Activated CD4-positive, alpha-beta T cell treated with anti-CD3 and anti-CD28 coated beads, Interleukin-2, amount 10 ng/mL, durations not matched to agents 7 days and 5 days (primary cell): ENCODE data around the gene CPSF7. TPM values are rescaled to one million over a fixed set of nuclear protein-coding genes. Genes with fewer than 3 reads are reported as not detected.
"Not testable (repeated sequence)": the region's sequence is repeated elsewhere in the genome, so short reads cannot be mapped to it uniquely, and the experiment has no call there.

Experiments used
- CTCF ChIA-PET: fragments of 350-600 bp; sonication (Branson Sonifier 250); formaldehyde crosslinking; loops from one replicate; lab custom pipeline; 2021; ENCODE audit warnings: antibody characterized with exemption; lab: Charles Lee
- POLR2A ChIA-PET: fragments of 350-600 bp; sonication (Branson Sonifier 250); formaldehyde crosslinking; loops from one replicate; lab custom pipeline; 2021; ENCODE audit warnings: antibody characterized with exemption; lab: Charles Lee
- DNase-seq: peaks from one replicate; pipeline ENCODE4 v3.0.0-alpha.2; 2020
- H3K27ac Mint-ChIP-seq: one replicate; pipeline ENCODE4 v1.8.0; 2021; ENCODE audit warnings: mild to moderate bottlenecking, moderate library complexity, mixed read lengths
- H3K27me3 Mint-ChIP-seq: one replicate; pipeline ENCODE4 v1.8.0; 2021; ENCODE audit warnings: mixed read lengths
- H3K36me3 Mint-ChIP-seq: one replicate; pipeline ENCODE4 v1.8.0; 2021; ENCODE audit warnings: low read depth, mixed read lengths
- H3K4me1 Mint-ChIP-seq: one replicate; pipeline ENCODE4 v1.8.0; 2021; ENCODE audit warnings: mixed read lengths
- H3K4me3 Mint-ChIP-seq: one replicate; pipeline ENCODE4 v1.8.0; 2021; ENCODE audit warnings: mild to moderate bottlenecking, moderate library complexity, mixed read lengths
- H3K9me3 Mint-ChIP-seq: one replicate; pipeline ENCODE4 v1.8.0; 2021; ENCODE audit warnings: mixed read lengths
- total RNA-seq, 2 experiments: library from RNA; stranded (reverse); gene quantifications; one replicate each; pipeline ENCODE4 v1.2.3, GENCODE V29; 2021

The CPSF7 gene, protein sequence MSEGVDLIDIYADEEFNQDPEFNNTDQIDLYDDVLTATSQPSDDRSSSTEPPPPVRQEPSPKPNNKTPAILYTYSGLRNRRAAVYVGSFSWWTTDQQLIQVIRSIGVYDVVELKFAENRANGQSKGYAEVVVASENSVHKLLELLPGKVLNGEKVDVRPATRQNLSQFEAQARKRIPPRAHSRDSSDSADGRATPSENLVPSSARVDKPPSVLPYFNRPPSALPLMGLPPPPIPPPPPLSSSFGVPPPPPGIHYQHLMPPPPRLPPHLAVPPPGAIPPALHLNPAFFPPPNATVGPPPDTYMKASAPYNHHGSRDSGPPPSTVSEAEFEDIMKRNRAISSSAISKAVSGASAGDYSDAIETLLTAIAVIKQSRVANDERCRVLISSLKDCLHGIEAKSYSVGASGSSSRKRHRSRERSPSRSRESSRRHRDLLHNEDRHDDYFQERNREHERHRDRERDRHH
- total RNA-seq, result 100 to 1,000 TPM; 106 to 133 TPM

- Mint-ChIP-seq H3K36me3 (peaks cover 48% of the 10 kb centered on the region), H3K4me3 (peak within 1 kb of the TSS; percentile 93), H3K9me3 (no peaks in the 10 kb centered on the region), H3K27me3 (no peaks in the 10 kb centered on the region), H3K27ac (peak within 1 kb of the TSS; percentile 98), H3K4me1 (peaks cover 59% of the 10 kb centered on the region)
- DNase-seq, result peak; percentile 97
- CTCF ChIA-PET, result interaction anchor here (0.5 to 1.9 kb wide), 8 partner anchors 16 to 94 kb away, joined by 3 to 9 read pairs (median 5); no protein-coding TSS in a partner anchor
- POLR2A ChIA-PET, result interaction anchor here (1.0 kb wide), 1 partner anchor 36 kb away, joined by 6 read pairs; no protein-coding TSS in a partner anchor
These were observed at the start of gene CPSF7, which contains the start of gene SDHAF2 for GRCh38 chr11:61429691-61430582. TSS of gene CPSF7 (minus strand) at chr11:61429975. CDS start at chr11:61429235, 740 bp downstream. TSS of gene SDHAF2 (plus strand) at chr11:61430124. CDS start at chr11:61430147, 23 bp downstream.

DNA sequence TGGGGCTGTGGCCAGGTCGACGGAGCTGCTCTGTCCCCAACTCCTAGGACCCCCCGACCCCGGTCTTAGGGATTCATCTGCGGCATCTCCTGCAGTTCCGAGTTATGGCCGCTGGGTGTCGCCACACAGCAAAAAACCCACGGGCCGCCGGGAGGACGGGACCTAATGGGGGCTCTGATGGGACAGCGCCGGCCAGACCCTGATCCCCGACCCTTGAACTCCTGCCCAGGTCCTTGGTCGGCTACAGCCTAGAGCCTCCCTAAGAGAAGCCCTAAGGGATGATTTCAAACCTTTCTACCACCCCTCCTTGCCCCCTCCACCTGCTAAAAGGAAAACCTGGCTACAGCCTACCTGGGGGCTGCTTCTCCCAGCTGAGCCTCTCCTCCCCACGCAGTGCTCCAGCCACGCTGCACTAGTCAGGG, 48.0 kb upstream of the CPSF7 start:
- peak; percentile 54 for DNase-seq
- Mint-ChIP-seq H3K9me3 (no peaks in the 10 kb centered on the region), H3K27ac (no peak overlapping the region), H3K27me3 (no peaks in the 10 kb centered on the region), H3K4me3 (no peak overlapping the region), H3K4me1 (peaks cover 7% of the 10 kb centered on the region), H3K36me3 (peaks cover 2% of the 10 kb centered on the region)
- ChIA-PET CTCF (interaction anchor here (0.6 to 1.9 kb wide), 10 partner anchors 19 to 219 kb away, joined by 3 to 9 read pairs (median 4); no protein-coding TSS in a partner anchor), POLR2A (no interaction called here)

- Mint-ChIP-seq H3K4me1 (peaks cover 7% of the 10 kb centered on the region), H3K27ac (no peak overlapping the region), H3K27me3 (no peaks in the 10 kb centered on the region), H3K36me3 (peaks cover 2% of the 10 kb centered on the region), H3K9me3 (no peaks in the 10 kb centered on the region), H3K4me3 (no peak overlapping the region)
- ChIA-PET CTCF (interaction anchor here (0.6 to 1.4 kb wide), 9 partner anchors 19 to 810 kb away, joined by 3 to 7 read pairs (median 4); partner anchors contain the start of gene SDHAF2), POLR2A (no interaction called here)
- DNase-seq, result no peak
These were observed 47.4 kb upstream of the CPSF7 start for GRCh38 chr11:61477126-61477525.

DNA sequence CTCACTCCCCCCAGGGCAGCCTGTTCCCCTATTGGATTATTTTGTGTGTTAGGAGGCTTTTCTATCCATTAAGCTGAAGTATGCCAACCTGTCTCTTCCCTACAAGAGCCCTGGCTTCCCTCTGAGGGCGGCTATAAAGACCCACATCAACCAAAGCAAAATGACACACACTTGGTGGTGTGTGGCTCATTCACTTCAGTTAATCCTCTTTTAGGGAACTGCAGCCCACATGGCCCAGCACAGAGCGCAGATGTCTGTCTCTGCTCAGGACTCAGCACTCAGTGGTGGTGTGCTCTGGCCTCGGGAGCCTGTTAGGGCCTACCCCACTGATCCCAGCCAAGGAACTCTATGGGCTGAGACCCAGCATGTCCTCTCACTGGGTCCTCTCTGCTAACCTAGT, 46.6 kb upstream of the CPSF7 start:
- POLR2A ChIA-PET, result no interaction called here
- Mint-ChIP-seq H3K27me3 (no peaks in the 10 kb centered on the region), H3K27ac (no peak overlapping the region), H3K4me1 (peaks cover 6% of the 10 kb centered on the region), H3K9me3 (no peaks in the 10 kb centered on the region), H3K4me3 (no peak overlapping the region), H3K36me3 (peaks cover 2% of the 10 kb centered on the region)
- no peak for DNase-seq
- CTCF ChIA-PET, result interaction anchor here (0.6 to 1.5 kb wide), 7 partner anchors 32 to 810 kb away, joined by 3 to 7 read pairs (median 4); partner anchors contain the start of gene LRRC10B

- peaks cover 4% of the 10 kb centered on the region for H3K4me1 Mint-ChIP-seq
- CTCF ChIA-PET, result interaction anchor here (1.0 to 1.5 kb wide), 5 partner anchors 27 to 48 kb away, joined by 3 to 7 read pairs (median 3); partner anchors contain the start of gene LRRC10B
- no peak for DNase-seq
- peaks cover 2% of the 10 kb centered on the region for H3K36me3 Mint-ChIP-seq
- H3K27ac Mint-ChIP-seq, result no peak overlapping the region
- no peaks in the 10 kb centered on the region for H3K9me3 Mint-ChIP-seq
- POLR2A ChIA-PET, result no interaction called here
- H3K4me3 Mint-ChIP-seq, result no peak overlapping the region
- H3K27me3 Mint-ChIP-seq, result no peaks in the 10 kb centered on the region
These were observed 45.7 kb upstream of the CPSF7 start for GRCh38 chr11:61475433-61475832.

DNA sequence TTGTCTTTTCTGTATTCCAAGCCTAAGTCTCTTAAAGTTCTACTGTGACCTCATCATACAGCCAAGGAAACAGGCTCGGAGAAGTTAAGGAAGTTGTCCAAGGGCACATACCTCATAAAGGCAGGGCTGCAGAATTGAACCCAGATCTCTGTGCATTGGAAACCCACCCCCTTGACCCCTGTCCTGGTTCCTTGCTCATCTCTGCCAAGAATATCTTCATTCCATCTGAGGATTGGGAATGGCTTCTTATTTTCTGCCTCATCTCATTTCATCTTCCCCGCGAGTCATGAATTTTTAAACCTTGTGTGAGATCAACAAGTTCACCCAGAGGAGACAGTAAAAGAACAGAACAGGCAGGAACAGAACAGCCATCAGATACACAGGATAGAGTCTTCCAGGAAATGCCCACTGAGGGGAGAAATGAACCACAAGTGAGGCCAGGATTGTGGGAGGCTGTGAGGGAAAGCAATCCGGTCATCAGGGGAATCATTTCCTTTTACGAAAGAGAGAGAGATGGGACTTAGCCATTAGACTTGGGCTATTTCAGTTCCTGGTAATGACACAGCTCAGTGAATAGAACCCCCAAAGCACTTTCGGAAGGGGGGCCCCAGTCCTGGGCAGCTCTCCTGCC, 44.4 kb upstream of the CPSF7 start:
- H3K9me3 Mint-ChIP-seq, result no peaks in the 10 kb centered on the region
- H3K27me3 Mint-ChIP-seq, result no peaks in the 10 kb centered on the region
- ChIA-PET CTCF (no interaction called here), POLR2A (no interaction called here)
- no peak for DNase-seq
- no peak overlapping the region for H3K4me3 Mint-ChIP-seq
- H3K27ac Mint-ChIP-seq, result no peak overlapping the region
- H3K4me1 Mint-ChIP-seq, result peaks cover 4% of the 10 kb centered on the region
- H3K36me3 Mint-ChIP-seq, result peaks cover 4% of the 10 kb centered on the region

DNA sequence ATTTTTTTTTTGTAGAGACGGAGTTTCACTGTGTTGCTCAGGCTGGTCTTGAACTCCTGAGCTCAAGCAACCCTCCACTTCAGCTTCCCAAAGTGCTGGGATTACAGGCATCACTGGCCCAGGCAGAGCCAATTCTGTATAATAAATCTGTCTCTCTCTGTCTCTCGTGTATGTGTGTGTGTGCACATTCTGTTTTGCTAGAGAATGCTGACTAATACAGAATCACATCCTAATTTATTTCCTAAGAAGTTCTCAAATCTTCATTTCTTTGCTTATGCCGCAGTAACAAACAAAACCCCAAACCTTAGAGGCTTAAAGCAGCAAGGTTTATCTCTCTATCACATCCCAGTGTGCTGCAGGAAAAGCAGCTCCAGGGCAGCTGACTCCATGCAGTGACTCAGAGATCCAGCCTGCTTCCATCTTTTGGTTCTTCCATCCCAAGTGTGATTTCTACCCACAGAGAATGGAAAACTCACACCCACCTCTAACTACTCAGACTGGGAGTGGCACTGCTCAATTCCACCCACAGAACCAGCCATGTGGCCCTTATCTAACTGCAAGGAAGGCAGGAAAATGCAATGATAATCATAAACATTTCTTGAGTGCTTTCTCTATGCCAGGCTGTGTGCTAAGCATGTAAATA, 43.7 kb upstream of the CPSF7 start:
- Mint-ChIP-seq H3K4me3 (no peak overlapping the region), H3K4me1 (peaks cover 4% of the 10 kb centered on the region), H3K27me3 (no peaks in the 10 kb centered on the region), H3K36me3 (peaks cover 4% of the 10 kb centered on the region), H3K27ac (no peak overlapping the region), H3K9me3 (no peaks in the 10 kb centered on the region)
- POLR2A ChIA-PET, result no interaction called here
- DNase-seq, result no peak
- CTCF ChIA-PET, result interaction anchor here (1.4 kb wide), 1 partner anchor 44 kb away, joined by 4 read pairs; no protein-coding TSS in a partner anchor

DNA sequence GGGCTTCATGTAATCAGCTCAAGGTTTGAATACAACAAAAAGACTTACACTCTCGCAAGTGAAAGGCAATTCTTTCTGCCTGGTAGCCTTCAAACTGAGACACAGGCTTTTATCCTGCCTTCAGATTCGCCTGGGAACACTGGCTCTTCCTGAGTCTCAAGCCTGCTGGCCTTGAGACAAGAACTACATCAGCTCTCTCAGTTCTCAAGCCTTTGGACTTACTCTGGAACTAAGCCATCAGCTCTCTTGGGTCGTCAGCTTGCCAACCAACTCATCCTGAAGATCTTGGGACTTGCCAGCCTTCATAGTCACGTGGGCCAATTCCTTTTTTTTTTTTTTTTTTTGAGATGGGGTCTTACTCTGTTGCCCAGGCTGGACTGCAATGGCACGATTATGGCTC, 43.1 kb upstream of the CPSF7 start:
- Mint-ChIP-seq H3K27me3 (no peaks in the 10 kb centered on the region), H3K27ac (peak overlapping the region; percentile 14), H3K4me3 (no peak overlapping the region), H3K4me1 (no peaks in the 10 kb centered on the region), H3K9me3 (no peaks in the 10 kb centered on the region), H3K36me3 (peaks cover 7% of the 10 kb centered on the region)
- no peak for DNase-seq
- ChIA-PET POLR2A (no interaction called here), CTCF (interaction anchor here (1.4 kb wide), 1 partner anchor 44 kb away, joined by 4 read pairs; no protein-coding TSS in a partner anchor)

DNA sequence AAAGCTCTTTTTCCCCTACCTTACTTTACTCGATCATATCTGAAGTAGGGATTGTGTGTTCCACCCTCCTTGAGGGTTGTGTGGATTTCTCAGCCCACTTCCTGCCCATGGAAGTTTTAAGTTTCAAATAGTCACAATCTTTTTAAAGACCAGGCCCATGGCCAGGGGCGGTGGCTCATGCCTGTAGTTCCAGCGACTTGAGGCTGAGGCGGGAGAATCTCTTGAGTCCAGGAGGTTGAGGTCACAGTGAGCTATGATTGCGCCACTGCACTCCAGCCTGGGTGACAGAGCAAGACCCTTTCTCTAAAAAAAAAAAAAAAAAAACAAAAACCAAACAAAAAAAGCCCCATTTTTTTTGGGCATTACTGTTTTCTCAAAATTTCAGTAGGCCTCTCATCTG, 42.5 kb upstream of the CPSF7 start:
- H3K4me1 Mint-ChIP-seq, result peaks cover 1% of the 10 kb centered on the region
- peaks cover 10% of the 10 kb centered on the region for H3K36me3 Mint-ChIP-seq
- H3K27me3 Mint-ChIP-seq, result no peaks in the 10 kb centered on the region
- no peak for DNase-seq
- no peak overlapping the region for H3K4me3 Mint-ChIP-seq
- H3K9me3 Mint-ChIP-seq, result no peaks in the 10 kb centered on the region
- ChIA-PET POLR2A (no interaction called here), CTCF (interaction anchor here (0.5 to 1.4 kb wide), 2 partner anchors 45 to 284 kb away, joined by 3 to 4 read pairs; no protein-coding TSS in a partner anchor)
- no peak overlapping the region for H3K27ac Mint-ChIP-seq

DNA sequence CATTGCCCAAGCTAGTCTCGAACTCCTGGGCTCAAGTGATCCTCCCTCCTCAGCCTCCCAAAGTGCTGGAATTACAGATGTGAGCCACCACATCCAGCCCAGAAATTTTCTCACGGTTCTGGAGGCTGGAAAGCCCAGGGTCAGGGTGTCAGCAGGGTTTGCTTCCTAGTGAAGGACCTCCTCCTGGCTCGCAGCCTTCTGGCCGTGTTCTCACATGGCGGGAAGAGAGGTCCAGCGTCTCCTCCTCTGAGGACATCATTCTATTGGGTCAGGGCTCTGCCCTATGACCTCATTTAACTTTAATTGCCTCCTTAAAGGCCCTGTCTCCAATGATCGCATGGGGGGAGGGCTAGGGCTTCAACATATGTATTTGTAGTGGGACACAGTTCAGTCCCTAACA, 38.2 kb upstream of the CPSF7 start:
- H3K36me3 Mint-ChIP-seq, result peaks cover 8% of the 10 kb centered on the region

GRCh38 chr11:61467602-61468001, 37.8 kb upstream of the CPSF7 start:
- H3K27me3 Mint-ChIP-seq, H3K9me3 Mint-ChIP-seq, H3K27ac Mint-ChIP-seq, H3K4me3 Mint-ChIP-seq, DNase-seq, H3K4me1 Mint-ChIP-seq, CTCF ChIA-PET, H3K36me3 Mint-ChIP-seq, POLR2A ChIA-PET: not testable (repeated sequence)

More for the DNA sequence above, 38.2 kb upstream of the CPSF7 start:
- Mint-ChIP-seq H3K4me1 (peaks cover 1% of the 10 kb centered on the region), H3K4me3 (no peak overlapping the region), H3K27me3 (no peaks in the 10 kb centered on the region), H3K27ac (no peak overlapping the region), H3K9me3 (no peaks in the 10 kb centered on the region)
- ChIA-PET POLR2A (no interaction called here), CTCF (no interaction called here)
- DNase-seq, result no peak
